ENCODE data around the gene ALAS2.

DNA sequence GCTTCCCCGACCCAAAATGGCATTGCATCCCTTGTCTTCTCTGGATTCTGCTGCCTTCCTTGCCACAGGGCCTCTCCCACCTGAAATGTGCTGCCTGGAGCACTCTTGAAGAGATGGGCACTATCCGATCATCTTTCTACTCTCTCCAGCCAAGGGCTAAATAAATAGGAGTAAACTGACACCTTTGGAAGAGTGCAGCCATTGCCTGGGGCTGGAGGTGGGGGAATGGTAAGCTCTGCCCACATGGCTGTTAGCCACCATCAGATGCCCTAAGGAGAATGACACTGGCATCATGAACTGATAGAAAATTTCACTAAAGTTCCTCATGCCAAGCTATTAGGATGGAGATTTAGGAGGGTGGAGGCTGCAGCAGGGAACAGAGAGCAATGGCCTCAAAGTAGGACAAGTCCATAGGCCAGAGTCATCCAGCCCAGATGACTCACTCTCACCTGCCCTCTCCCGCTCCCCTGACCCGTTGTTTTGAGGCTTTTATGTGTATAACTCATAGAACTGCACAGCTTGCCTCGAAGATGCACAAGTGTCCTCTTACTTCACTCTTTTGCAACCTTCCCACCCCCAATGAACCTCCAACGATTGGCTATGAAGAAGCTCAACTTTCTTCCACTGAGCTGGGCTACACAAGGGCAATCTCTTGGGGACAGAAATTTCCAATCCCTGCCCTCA lies 36.0 kb downstream of the ALAS2 start:
- TF ChIP-seq, protein P1, sequence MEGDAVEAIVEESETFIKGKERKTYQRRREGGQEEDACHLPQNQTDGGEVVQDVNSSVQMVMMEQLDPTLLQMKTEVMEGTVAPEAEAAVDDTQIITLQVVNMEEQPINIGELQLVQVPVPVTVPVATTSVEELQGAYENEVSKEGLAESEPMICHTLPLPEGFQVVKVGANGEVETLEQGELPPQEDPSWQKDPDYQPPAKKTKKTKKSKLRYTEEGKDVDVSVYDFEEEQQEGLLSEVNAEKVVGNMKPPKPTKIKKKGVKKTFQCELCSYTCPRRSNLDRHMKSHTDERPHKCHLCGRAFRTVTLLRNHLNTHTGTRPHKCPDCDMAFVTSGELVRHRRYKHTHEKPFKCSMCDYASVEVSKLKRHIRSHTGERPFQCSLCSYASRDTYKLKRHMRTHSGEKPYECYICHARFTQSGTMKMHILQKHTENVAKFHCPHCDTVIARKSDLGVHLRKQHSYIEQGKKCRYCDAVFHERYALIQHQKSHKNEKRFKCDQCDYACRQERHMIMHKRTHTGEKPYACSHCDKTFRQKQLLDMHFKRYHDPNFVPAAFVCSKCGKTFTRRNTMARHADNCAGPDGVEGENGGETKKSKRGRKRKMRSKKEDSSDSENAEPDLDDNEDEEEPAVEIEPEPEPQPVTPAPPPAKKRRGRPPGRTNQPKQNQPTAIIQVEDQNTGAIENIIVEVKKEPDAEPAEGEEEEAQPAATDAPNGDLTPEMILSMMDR (IDR thresholded peaks at IDR 0.05) = no peak
- no peak for TF ChIP-seq POLR2A (IDR thresholded peaks at IDR 0.05)
- no peak for TF ChIP-seq POLR2AphosphoS5 (IDR thresholded peaks at IDR 0.05)
- no peak for TF ChIP-seq EP300 (IDR thresholded peaks at IDR 0.05; ENCODE audit: low read depth)
